ENCODE results near the gene TMEM208. TPM values are rescaled to one million over a fixed set of nuclear protein-coding genes. Genes with fewer than 3 reads are reported as not detected.

TMEM208 gene
- total and polyA plus RNA-seq, 4 donors = 22.3 to 140 (median 70.2) TPM

DNA sequence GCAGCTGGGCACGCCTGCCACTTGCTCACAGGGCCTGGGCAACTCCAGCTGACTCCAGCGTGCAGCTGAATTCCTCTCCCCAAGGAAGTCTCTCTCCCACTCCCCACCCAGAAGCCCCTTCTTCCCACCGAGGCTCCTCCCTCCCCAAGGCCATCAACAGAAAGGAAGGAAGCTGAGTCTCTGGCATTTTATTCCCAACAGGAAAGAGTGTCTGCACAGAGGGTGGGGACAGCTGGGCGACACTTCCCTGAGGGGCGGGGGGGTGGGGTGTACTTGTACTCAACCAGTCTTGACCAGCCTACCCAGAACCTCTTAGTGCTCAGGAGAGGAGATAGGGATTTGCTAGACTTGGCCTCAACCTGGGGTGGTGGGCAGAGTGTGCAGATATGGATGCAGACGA lies 36.9 kb upstream of the TMEM208 start, which contains the start of gene EXOC3L1 (continued):
- TF ChIP-seq, protein P1, sequence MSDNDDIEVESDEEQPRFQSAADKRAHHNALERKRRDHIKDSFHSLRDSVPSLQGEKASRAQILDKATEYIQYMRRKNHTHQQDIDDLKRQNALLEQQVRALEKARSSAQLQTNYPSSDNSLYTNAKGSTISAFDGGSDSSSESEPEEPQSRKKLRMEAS (IDR thresholded peaks at IDR 0.05) = no peak
- TF ChIP-seq FOXA1 (IDR thresholded peaks at IDR 0.05) = no peak
- no peak for TF ChIP-seq TAF1 (conservative IDR thresholded peaks at IDR 0.05)
- TF ChIP-seq, protein P2, sequence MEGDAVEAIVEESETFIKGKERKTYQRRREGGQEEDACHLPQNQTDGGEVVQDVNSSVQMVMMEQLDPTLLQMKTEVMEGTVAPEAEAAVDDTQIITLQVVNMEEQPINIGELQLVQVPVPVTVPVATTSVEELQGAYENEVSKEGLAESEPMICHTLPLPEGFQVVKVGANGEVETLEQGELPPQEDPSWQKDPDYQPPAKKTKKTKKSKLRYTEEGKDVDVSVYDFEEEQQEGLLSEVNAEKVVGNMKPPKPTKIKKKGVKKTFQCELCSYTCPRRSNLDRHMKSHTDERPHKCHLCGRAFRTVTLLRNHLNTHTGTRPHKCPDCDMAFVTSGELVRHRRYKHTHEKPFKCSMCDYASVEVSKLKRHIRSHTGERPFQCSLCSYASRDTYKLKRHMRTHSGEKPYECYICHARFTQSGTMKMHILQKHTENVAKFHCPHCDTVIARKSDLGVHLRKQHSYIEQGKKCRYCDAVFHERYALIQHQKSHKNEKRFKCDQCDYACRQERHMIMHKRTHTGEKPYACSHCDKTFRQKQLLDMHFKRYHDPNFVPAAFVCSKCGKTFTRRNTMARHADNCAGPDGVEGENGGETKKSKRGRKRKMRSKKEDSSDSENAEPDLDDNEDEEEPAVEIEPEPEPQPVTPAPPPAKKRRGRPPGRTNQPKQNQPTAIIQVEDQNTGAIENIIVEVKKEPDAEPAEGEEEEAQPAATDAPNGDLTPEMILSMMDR (IDR thresholded peaks at IDR 0.05; ENCODE audit: low read depth, low read length, missing input control) = no peak
- no peak for TF ChIP-seq EGR1 (IDR thresholded peaks at IDR 0.05; ENCODE audit: low read depth in 2 of 2)
- no peak for TF ChIP-seq FOXA2 (IDR thresholded peaks at IDR 0.05)

DNA sequence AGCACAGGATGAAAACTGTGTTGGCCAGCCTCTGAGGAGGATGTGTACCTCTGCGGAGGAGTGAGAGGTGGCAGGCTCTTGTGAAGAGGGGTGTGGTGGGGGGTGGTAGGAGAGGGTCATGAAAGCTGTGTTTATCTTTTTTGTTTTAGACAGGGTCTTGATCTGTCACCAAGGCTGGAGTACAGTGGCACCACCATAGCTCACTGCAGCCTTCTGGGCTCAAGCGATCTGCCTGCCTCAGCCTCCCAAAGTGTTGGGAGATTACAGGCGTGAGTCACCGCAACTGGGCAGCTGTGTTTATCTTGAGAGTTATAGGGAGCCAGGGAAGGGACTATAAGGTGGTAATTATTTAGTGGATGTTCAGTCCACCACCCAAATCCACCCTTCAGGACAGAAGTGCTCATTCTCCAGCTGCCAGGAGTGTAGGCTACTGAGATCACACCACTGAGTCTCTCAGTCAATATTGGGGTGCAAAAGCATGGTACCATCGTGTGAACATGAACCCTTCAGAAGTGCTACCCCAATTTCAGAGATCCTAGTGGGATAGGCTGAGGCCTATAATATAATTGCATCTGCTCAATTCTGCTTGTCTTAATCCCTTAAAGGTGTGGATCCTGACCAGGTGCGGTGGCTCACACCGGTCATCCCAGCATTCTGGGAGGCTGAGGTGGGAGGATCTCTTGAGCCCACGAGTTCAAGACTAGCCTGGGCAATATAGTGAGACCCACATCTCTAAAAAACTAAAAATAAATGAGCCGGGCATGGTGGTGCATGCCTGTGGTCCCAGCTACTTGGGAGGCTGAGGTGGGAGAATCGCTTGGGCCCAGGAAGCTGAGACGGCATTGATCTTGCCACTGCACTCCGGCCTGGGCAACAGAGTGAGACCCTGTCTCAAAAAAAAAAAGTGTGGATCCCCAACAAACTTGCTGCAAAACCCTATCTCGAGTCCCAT lies 36.2 kb upstream of the TMEM208 start:
- H3K27me3 ChIP-seq (ENCODE audit: control insufficient read depth in 4 of 4, insufficient read depth in 4 of 4, low read length in 3 of 4) = no peaks in the 10 kb centered on the region
- peaks cover 8 to 27% (median 23%) of the 10 kb centered on the region in 4 donors for H3K4me1 ChIP-seq (ENCODE audit: control insufficient read depth in 4 of 4, insufficient read depth in 4 of 4, low read length in 3 of 4)
- no peaks in the 10 kb centered on the region for H3K9me3 ChIP-seq (ENCODE audit: control insufficient read depth in 4 of 4, low read length in 3 of 4)
- no peak for TF ChIP-seq GABPA (IDR thresholded peaks at IDR 0.05 in 1 of 2, conservative IDR thresholded peaks at IDR 0.05 in 1 of 2)
- DNase-seq (ENCODE audit: low spot score) = no peak
- H3K36me3 ChIP-seq (ENCODE audit: control insufficient read depth in 4 of 4, insufficient read depth in 3 of 4, low read depth in 1 of 4, low read length in 3 of 4) = peaks cover 6 to 17% (median 12%) of the 10 kb centered on the region in 4 donors
- no peak overlapping the region for H3K27ac ChIP-seq (ENCODE audit: low read depth in 1 of 2, low read length in 2 of 2)
- WGBS = 81% methylated on average over 13 of the region's 13 CpGs
- H3K4me3 ChIP-seq (ENCODE audit: low read depth in 1 of 3, low read length in 3 of 3) = no peak overlapping the region
- H3K9ac ChIP-seq (ENCODE audit: low read depth in 1 of 2, low read length in 2 of 2) = no peak overlapping the region

DNA sequence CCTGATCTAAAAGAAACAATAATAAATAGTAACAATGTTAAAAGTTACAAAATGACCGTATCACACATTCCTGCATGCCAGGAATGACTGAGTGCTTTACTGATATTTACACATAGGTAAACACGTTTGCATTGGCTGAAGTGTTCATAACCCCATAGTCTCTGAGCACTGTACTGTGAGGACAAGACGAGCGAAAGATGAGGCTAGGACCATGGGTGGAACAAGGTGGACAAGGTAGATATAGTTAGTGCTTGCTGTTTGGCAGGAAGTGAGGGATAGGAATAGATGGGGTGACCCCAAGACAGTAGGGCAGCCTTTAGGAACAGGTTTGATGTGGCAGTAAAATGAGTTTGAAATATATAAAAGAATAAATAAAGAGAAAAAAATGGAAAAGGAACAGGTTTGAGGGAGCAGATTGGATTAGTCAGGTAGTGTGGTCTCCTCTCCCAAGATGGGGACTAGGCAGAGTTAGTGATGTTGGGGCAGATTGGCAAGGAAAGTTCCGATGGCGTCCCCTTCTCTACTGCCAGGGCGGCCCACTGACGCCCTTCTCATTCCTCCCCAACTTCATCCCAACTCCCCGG lies 35.4 kb upstream of the TMEM208 start:
- no peak for DNase-seq (ENCODE audit: low spot score)
- 28% methylated on average over 9 of the region's 9 CpGs for WGBS
- no peak overlapping the region for H3K27ac ChIP-seq (ENCODE audit: low read depth in 1 of 2, low read length in 2 of 2)
- H3K27me3 ChIP-seq (ENCODE audit: control insufficient read depth in 4 of 4, insufficient read depth in 4 of 4, low read length in 3 of 4) = no peaks in the 10 kb centered on the region
- H3K4me3 ChIP-seq (ENCODE audit: low read depth in 1 of 3, low read length in 3 of 3) = no peak overlapping the region
- TF ChIP-seq, protein P3, sequence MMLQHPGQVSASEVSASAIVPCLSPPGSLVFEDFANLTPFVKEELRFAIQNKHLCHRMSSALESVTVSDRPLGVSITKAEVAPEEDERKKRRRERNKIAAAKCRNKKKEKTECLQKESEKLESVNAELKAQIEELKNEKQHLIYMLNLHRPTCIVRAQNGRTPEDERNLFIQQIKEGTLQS (IDR thresholded peaks at IDR 0.05) = no peak
- TF ChIP-seq GABPA (IDR thresholded peaks at IDR 0.05 in 1 of 2, conservative IDR thresholded peaks at IDR 0.05 in 1 of 2) (no peak), FOXA1 (IDR thresholded peaks at IDR 0.05) (no peak), YY1 (IDR thresholded peaks at IDR 0.05) (no peak), RAD21 (IDR thresholded peaks at IDR 0.05) (no peak), SP1 (IDR thresholded peaks at IDR 0.05) (no peak)
- TF ChIP-seq, protein P4, sequence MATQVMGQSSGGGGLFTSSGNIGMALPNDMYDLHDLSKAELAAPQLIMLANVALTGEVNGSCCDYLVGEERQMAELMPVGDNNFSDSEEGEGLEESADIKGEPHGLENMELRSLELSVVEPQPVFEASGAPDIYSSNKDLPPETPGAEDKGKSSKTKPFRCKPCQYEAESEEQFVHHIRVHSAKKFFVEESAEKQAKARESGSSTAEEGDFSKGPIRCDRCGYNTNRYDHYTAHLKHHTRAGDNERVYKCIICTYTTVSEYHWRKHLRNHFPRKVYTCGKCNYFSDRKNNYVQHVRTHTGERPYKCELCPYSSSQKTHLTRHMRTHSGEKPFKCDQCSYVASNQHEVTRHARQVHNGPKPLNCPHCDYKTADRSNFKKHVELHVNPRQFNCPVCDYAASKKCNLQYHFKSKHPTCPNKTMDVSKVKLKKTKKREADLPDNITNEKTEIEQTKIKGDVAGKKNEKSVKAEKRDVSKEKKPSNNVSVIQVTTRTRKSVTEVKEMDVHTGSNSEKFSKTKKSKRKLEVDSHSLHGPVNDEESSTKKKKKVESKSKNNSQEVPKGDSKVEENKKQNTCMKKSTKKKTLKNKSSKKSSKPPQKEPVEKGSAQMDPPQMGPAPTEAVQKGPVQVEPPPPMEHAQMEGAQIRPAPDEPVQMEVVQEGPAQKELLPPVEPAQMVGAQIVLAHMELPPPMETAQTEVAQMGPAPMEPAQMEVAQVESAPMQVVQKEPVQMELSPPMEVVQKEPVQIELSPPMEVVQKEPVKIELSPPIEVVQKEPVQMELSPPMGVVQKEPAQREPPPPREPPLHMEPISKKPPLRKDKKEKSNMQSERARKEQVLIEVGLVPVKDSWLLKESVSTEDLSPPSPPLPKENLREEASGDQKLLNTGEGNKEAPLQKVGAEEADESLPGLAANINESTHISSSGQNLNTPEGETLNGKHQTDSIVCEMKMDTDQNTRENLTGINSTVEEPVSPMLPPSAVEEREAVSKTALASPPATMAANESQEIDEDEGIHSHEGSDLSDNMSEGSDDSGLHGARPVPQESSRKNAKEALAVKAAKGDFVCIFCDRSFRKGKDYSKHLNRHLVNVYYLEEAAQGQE (IDR thresholded peaks at IDR 0.05) = no peak
- H3K36me3 ChIP-seq (ENCODE audit: control insufficient read depth in 4 of 4, insufficient read depth in 3 of 4, low read depth in 1 of 4, low read length in 3 of 4) = peaks cover 10 to 24% (median 19%) of the 10 kb centered on the region in 4 donors
- H3K9ac ChIP-seq (ENCODE audit: low read depth in 1 of 2, low read length in 2 of 2) = no peak overlapping the region
- H3K9me3 ChIP-seq (ENCODE audit: control insufficient read depth in 4 of 4, low read length in 3 of 4) = no peaks in the 10 kb centered on the region
- peaks cover 8 to 26% (median 22%) of the 10 kb centered on the region in 4 donors for H3K4me1 ChIP-seq (ENCODE audit: control insufficient read depth in 4 of 4, insufficient read depth in 4 of 4, low read length in 3 of 4)
